IgD-negative memory B cell (primary cell): Measurements from ENCODE around the gene RPS21. TPM values are rescaled to one million over a fixed set of nuclear protein-coding genes. Genes with fewer than 3 reads are reported as not detected.

ENCODE experiments used
- H3K27ac Mint-ChIP-seq, 3 donors: one replicate each; pipeline ENCODE4 v1.8.0; 2020 to 2022; ENCODE audit warnings: mild to moderate bottlenecking in 3 of 3, mixed read lengths in 3 of 3, moderate library complexity in 1 of 3
- H3K27me3 Mint-ChIP-seq: one replicate; pipeline ENCODE4 v1.8.0; 2021; ENCODE audit warnings: mixed read lengths
- H3K36me3 Mint-ChIP-seq: one replicate; pipeline ENCODE4 v1.8.0; 2020; ENCODE audit warnings: mild to moderate bottlenecking, mixed read lengths
- H3K4me1 Mint-ChIP-seq, 3 donors: one replicate each; pipeline ENCODE4 v1.8.0; 2020 to 2022; ENCODE audit warnings: mixed read lengths in 3 of 3, mild to moderate bottlenecking in 1 of 3
- H3K4me3 Mint-ChIP-seq, 4 donors: one replicate each; pipeline ENCODE4 v1.8.0; 2020 to 2022; ENCODE audit warnings: mild to moderate bottlenecking in 4 of 4, mixed read lengths in 4 of 4, moderate library complexity in 3 of 4
- H3K9me3 Mint-ChIP-seq, 3 donors: one replicate each; pipeline ENCODE4 v1.8.0; 2020 to 2021; ENCODE audit warnings: mixed read lengths in 3 of 3, mild to moderate bottlenecking in 1 of 3
- polyA plus RNA-seq: library from polyadenylated mRNA; unstranded; fragments of 300-500 nt; fragmentation: Illumina TruSeq; gene quantifications from one replicate; pipeline ENCODE4 v1.2.3, GENCODE V29; 2021

RPS21 gene
- polyA plus RNA-seq, 1 donor from 2014 or later, result 3,148 TPM

- H3K4me1 Mint-ChIP-seq, result peaks cover 0 to 1% (median 0%) of the 10 kb centered on the region in 3 donors
- H3K27ac Mint-ChIP-seq, result no peak overlapping the region
- peaks cover 32% of the 10 kb centered on the region for H3K27me3 Mint-ChIP-seq
- H3K9me3 Mint-ChIP-seq, result peaks cover 0 to 2% (median 0%) of the 10 kb centered on the region in 3 donors
- no peaks in the 10 kb centered on the region for H3K36me3 Mint-ChIP-seq
- no peak overlapping the region for H3K4me3 Mint-ChIP-seq
Observed at GRCh38 chr20:62437496-62437895, 50.6 kb downstream of the RPS21 start.

- Mint-ChIP-seq H3K27me3 (peaks cover 28% of the 10 kb centered on the region), H3K27ac (no peak overlapping the region), H3K4me3 (no peak overlapping the region), H3K36me3 (no peaks in the 10 kb centered on the region), H3K4me1 (peaks cover 0 to 1% (median 0%) of the 10 kb centered on the region in 3 donors), H3K9me3 (peaks cover 0 to 2% (median 0%) of the 10 kb centered on the region in 3 donors)
Observed at GRCh38 chr20:62437927-62438326, 51.0 kb downstream of the RPS21 start.

Other genes starting within 250 kb of the RPS21 start
- 428 TPM for gene PSMA7, start 243.7 kb upstream of the RPS21 start, polyA plus RNA-seq
- gene SS18L1, start 243.3 kb upstream of the RPS21 start, polyA plus RNA-seq, result 1.4 TPM
- gene MTG2, start 204.1 kb upstream of the RPS21 start, polyA plus RNA-seq, result 26.2 TPM
- gene HRH3, start 166.8 kb upstream of the RPS21 start, polyA plus RNA-seq, result not detected
- 25.6 TPM for gene OSBPL2, start 148.6 kb upstream of the RPS21 start, polyA plus RNA-seq
- gene ADRM1, start 84.1 kb upstream of the RPS21 start, polyA plus RNA-seq, result 149 TPM
- gene LAMA5, start 19.8 kb upstream of the RPS21 start, polyA plus RNA-seq, result 10.1 TPM
- gene CABLES2, start 20.2 kb downstream of the RPS21 start, polyA plus RNA-seq, result 1.1 TPM
- not detected for gene RBBP8NL, start 40.4 kb downstream of the RPS21 start, polyA plus RNA-seq
- gene GATA5, start 88.9 kb downstream of the RPS21 start, polyA plus RNA-seq, result not detected